ENCODE data around the gene TAS2R40.

DNA sequence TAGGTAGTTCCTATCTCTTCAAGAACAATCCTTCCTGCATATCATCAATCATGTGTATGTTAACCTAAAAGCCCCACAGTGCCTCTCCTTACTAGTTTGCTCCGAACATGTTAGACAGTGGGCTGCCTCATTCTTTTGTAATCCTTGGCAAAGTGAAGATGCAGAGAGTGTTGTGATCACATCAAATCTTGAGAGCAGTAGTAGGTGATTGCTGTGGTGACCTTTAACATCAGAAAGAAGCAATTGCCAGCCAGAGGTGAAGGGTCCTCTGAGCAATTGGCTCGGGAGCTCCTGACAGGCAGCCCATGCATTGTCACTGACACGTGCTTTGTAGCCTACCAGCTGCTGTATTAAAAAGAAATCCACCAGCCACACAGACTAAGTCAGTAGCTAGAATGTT, 21.8 kb downstream of the TAS2R40 start:
- TF ChIP-seq, protein P1, sequence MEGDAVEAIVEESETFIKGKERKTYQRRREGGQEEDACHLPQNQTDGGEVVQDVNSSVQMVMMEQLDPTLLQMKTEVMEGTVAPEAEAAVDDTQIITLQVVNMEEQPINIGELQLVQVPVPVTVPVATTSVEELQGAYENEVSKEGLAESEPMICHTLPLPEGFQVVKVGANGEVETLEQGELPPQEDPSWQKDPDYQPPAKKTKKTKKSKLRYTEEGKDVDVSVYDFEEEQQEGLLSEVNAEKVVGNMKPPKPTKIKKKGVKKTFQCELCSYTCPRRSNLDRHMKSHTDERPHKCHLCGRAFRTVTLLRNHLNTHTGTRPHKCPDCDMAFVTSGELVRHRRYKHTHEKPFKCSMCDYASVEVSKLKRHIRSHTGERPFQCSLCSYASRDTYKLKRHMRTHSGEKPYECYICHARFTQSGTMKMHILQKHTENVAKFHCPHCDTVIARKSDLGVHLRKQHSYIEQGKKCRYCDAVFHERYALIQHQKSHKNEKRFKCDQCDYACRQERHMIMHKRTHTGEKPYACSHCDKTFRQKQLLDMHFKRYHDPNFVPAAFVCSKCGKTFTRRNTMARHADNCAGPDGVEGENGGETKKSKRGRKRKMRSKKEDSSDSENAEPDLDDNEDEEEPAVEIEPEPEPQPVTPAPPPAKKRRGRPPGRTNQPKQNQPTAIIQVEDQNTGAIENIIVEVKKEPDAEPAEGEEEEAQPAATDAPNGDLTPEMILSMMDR (IDR thresholded peaks at IDR 0.05), result no peak
- TF ChIP-seq POLR2A (IDR thresholded peaks at IDR 0.05), result no peak
